GM21447 (cell line): Measurements from ENCODE around the gene RNF149.
A peak's percentile ranks its signal among the peaks of the same experiment; 100 is the strongest.
"Not testable (repeated sequence)": the region's sequence is repeated elsewhere in the genome, so short reads cannot be mapped to it uniquely, and the experiment has no call there.

Experiments
- ATAC-seq: cut with Tn5 transposase; IDR thresholded peaks from one replicate; pipeline ENCODE4 v1.9.1; 2021; ENCODE audit not compliant: unreplicated experiment

RNF149 gene

GRCh38 chr2:101332885-101333766, 24.6 kb upstream of the RNF149 start:
- no peak for ATAC-seq

- ATAC-seq = no peak
Observed at GRCh38 chr2:101331202-101331601, 22.7 kb upstream of the RNF149 start.

GRCh38 chr2:101330253-101330933, 21.9 kb upstream of the RNF149 start:
- no peak for ATAC-seq

GRCh38 chr2:101329026-101329425, 20.5 kb upstream of the RNF149 start:
- no peak for ATAC-seq

- ATAC-seq = peak; percentile 76
Observed at GRCh38 chr2:101328474-101329007, 20.0 kb upstream of the RNF149 start.

GRCh38 chr2:101327863-101328394, 19.4 kb upstream of the RNF149 start:
- peak; percentile 18 for ATAC-seq

- ATAC-seq = no peak
Observed at GRCh38 chr2:101325425-101325824, 16.9 kb upstream of the RNF149 start.

GRCh38 chr2:101316568-101316967, 8.1 kb upstream of the RNF149 start:
- not testable (repeated sequence) for ATAC-seq

- no peak for ATAC-seq
Observed at GRCh38 chr2:101311696-101312017, 3.2 kb upstream of the RNF149 start.

- no peak for ATAC-seq
Observed at GRCh38 chr2:101310834-101311695, 2.6 kb upstream of the RNF149 start.

- no peak for ATAC-seq
Observed at GRCh38 chr2:101310090-101310833, 1.8 kb upstream of the RNF149 start.

GRCh38 chr2:101307950-101308431, 510 bp downstream of the RNF149 start:
- peak; percentile 6 for ATAC-seq

- no peak for ATAC-seq
Observed at GRCh38 chr2:101307503-101307902, 998 bp downstream of the RNF149 start.

- ATAC-seq = peak; percentile 4
Observed at GRCh38 chr2:101306410-101306809, 2.1 kb downstream of the RNF149 start.

GRCh38 chr2:101305492-101306078, 2.9 kb downstream of the RNF149 start:
- ATAC-seq = no peak

- no peak for ATAC-seq
Observed at GRCh38 chr2:101305035-101305434, 3.5 kb downstream of the RNF149 start.

- no peak for ATAC-seq
Observed at GRCh38 chr2:101303688-101304087, 4.8 kb downstream of the RNF149 start.

GRCh38 chr2:101302016-101302415, 6.5 kb downstream of the RNF149 start:
- no peak for ATAC-seq

GRCh38 chr2:101300836-101301235, 7.7 kb downstream of the RNF149 start:
- no peak for ATAC-seq

- ATAC-seq = no peak
Observed at GRCh38 chr2:101300164-101300563, 8.3 kb downstream of the RNF149 start.
